GM12891 (cell line): ENCODE data around the gene LPIN1.
"Not testable (repeated sequence)": the region's sequence is repeated elsewhere in the genome, so short reads cannot be mapped to it uniquely, and the experiment has no call there.

Source experiments
- POLR2AphosphoS5 ChIP-seq: IDR thresholded peaks from 2 replicates; pipeline ENCODE4 v1.6.1; 2011; ENCODE audit warnings: low read depth, low read length, control low read depth
- SPI1 ChIP-seq: IDR thresholded peaks from 2 replicates; pipeline ENCODE4 v1.6.1; 2011; ENCODE audit warnings: low read depth, low read length, control low read depth

GRCh38 chr2:11859975-11860374 lies 113.5 kb downstream of the LPIN1 start:
- not testable (repeated sequence) for TF ChIP-seq SPI1, POLR2AphosphoS5
